NCI-H1436 (cell line): ENCODE measurements around the gene FLNC.

ENCODE experiments used
- DNase-seq: peaks from one replicate; lab custom pipeline; 2025; lab: John Stamatoyannopoulos, UW

FLNC gene

DNA sequence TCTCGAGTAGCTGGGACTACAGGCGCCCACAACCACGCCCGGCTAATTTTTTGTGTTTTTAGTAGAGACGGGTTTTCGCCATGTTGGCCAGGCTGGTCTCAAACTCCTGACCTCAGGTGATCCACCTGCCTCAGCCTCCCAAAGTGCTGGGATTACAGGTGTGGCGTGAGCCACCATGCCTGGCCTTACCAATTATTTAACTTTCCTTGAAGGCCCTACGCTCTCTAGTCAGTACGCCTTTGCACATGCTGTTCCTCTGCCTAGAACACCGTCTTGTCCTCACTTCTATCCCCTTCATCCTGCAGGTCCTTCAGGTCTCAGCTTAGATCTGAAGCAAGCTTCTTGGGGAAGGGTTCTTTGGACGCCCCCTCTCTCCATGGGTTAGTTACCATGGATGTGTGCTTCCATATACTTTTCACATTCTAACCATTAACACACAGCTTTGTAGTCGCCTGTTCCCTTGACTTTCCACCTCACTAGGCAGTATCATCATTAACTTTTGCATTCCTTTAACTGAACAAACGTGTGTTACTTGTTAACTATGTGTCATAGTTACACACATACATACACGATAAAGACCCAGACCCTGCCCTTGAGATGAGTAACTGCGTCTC lies 31.9 kb downstream of the FLNC start:
- no peak for DNase-seq

DNA sequence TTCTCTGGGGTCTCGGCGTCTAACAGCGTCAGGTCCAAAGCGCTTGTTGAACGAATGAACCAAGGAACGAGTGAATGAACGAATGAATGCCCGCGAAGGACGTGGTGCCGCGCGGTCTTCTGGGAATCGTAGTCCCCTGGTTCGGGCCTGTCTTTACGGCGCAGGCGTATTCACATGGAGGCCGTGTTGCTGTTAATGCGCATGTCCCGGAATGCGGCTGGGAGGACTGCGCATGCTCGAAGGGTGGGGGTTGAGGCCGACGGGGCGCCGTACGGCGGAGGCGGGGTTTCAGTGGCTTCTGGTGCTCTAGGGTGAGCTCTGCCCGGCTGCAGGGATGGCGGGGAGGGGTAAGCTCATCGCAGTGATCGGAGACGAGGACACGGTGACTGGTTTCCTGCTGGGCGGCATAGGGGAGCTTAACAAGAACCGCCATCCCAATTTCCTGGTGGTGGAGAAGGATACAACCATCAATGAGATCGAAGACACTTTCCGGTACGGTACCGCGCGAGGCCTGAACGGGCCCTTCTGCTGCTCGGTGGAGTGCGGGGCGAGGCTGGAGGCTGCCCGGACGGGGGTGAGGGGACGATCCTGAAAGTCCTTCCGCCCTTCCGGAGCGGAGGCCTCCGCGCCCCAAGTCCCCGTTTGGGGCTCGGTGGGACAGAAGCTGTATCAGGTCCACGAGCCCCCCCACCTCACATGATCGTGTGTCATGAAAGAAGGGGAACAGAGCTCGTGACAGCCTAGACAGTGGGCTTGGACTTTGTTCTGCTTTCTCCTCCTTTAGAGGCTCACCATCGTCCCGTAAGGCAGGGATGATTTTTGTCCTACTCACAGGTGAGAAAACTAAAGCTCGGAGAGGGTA lies 32.6 kb downstream of the FLNC start, which contains the start of gene ATP6V1F:
TSS of gene ATP6V1F (plus strand) at position 286 of the 862 bp plus-strand sequence. CDS start at position 335, 49 bp downstream.
- peak; percentile 96 for DNase-seq

DNA sequence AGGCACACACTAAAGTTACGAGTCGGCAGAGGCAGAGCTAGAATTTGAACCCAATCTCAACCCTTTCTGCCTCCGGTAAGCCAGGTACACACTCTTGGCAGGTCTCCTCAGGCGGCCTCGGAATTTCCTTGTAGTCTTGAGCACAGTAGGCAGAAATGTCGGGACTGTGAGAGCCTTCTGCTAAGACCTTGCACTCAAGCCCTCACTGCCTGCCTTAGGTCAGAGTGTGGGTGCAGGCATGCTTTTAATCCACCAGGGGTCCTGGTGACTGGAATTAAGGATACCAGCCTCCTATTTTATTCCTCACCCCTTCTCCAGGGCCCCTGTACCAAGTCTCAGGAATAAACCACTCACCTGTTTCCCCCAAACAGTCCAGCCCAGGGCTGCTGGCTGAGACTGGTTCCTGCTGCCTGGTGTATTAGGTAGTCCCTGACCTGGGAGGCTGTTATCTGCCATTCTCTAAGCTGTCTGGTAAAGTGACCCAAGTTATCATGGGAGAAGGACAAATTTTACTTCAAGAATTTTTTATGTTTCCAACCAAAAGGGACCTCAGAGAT lies 33.3 kb downstream of the FLNC start:
- DNase-seq: peak; percentile 24

DNA sequence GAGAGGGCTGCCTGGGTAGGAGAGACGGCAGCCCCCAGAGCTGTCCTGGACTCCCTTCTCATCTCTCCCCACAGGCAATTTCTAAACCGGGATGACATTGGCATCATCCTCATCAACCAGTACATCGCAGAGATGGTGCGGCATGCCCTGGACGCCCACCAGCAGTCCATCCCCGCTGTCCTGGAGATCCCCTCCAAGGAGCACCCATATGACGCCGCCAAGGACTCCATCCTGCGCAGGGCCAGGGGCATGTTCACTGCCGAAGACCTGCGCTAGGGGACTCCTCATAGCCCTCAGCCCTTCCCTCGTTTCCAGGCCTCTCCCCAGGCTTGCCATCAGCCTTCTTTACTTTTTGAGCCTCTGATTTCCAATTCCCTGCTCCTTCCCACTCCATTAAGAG lies 35.1 kb downstream of the FLNC start:
- no peak for DNase-seq

DNA sequence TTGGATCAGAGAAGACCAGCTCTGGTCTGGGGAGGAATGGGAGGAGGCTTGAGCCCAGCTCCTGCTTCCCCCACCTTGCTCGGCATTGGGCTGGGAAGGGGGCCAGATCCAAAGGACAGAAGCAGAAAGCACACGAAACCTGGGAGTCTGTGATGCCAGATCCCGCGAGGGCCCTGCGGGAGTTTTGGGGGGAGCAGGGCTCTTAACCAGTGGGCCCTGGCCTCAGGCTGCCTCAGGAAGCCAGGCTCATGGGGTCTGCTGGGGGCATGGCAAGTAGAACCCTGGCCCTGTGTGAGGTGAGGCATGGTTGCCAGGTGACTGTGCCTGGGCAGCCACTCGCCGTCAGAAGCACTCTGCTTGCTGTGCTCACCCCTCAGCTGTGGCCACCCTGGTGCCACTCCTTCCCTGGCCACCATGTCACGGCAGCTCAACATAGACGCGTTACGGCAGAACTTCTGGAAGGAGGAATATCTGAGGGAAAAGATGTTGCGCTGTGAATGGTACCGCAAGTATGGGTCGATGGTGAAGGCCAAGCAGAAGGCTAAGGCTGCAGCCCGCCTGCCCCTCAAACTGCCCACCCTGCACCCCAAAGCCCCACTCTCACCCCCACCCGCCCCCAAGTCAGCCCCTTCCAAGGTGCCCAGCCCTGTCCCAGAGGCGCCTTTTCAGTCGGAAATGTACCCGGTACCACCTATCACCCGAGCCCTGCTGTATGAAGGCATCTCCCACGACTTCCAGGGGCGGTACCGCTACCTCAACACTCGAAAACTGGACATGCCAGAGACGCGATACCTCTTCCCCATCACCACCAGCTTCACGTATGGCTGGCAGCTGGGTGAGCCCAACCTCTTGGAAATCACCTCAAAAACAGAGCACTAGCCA lies 36.0 kb downstream of the FLNC start:
- no peak for DNase-seq

DNA sequence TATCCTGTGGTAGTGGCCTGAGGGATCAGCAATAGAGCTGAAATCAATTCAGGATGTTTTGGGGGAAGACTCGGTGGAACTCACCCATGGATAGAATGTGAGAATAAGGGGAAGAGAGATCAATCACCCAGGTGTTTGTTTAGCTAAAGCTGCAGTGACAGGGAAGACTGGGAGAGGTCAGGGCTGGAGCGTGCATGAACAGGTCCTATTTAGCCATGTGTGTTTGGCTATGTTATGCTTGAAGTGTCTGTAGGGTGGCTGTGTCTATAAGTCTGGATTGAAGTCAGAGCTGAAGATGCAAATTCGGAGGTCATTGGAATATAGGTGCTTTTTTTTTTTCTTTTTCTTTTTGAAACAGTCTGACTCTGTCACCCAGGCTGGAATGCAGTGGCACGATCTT lies 37.0 kb downstream of the FLNC start:
- DNase-seq: no peak

DNA sequence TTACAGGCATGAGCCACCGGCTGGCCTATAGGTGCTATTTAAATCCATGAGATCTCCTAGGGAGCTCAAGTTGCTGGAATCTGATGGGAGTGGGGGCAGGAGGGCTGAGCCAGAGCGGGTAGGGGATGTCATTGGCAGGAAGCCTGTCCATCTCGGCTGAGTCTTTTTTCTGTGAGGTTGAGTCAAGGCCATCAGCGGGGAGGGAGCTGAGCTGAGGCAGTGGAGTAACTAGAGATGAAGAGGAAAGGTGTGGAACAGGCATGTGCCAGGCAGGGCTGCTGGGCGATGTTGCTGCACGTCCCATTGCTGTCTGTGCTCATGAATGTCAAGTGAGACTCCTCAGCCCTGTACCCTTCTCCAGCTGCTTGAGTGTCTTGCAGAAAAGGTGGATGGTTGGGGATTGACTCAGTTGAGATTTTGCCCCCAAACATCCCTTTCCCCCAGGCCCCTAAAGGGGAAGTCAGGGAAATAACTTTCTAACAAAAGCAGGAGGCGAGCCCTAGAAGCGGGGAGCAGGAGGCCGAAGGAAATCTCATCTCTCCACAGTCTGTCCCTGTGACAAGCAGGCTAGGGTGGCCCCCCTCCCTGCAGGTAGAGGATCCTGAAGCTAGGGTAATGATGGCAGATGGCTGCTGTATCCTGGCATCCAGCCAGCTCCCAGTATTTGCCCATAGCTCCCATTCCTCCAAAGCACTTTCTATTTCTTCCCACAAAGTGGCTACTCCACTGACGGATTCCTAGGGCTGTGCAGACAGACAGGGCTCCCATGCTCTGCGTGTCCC lies 37.8 kb downstream of the FLNC start:
- no peak for DNase-seq

DNA sequence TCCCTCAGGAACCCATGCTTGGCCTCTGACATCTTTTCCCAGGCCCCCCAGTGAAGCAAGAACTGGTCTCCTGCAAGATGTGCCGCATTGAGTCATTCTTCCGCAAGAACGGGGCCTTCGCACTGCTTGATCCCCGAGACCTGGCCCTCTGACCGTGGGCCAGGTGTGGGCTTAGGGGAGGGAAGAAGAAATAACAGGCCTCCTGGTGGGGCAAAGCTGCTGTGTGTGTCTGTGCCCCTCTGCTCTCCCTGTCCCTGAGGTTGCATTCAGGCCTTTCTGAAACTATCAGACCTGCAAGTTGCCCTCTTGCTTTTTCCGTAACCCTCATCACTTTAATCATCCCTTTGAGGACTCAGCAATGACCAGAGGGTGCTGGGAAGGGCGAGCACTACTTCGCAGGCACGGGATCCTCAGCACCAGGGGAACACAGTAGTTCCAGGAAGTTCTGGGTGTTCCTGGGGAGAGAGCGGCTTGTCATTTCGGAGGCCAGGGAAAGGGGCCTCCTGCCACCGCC lies 38.5 kb downstream of the FLNC start:
- DNase-seq: no peak

DNA sequence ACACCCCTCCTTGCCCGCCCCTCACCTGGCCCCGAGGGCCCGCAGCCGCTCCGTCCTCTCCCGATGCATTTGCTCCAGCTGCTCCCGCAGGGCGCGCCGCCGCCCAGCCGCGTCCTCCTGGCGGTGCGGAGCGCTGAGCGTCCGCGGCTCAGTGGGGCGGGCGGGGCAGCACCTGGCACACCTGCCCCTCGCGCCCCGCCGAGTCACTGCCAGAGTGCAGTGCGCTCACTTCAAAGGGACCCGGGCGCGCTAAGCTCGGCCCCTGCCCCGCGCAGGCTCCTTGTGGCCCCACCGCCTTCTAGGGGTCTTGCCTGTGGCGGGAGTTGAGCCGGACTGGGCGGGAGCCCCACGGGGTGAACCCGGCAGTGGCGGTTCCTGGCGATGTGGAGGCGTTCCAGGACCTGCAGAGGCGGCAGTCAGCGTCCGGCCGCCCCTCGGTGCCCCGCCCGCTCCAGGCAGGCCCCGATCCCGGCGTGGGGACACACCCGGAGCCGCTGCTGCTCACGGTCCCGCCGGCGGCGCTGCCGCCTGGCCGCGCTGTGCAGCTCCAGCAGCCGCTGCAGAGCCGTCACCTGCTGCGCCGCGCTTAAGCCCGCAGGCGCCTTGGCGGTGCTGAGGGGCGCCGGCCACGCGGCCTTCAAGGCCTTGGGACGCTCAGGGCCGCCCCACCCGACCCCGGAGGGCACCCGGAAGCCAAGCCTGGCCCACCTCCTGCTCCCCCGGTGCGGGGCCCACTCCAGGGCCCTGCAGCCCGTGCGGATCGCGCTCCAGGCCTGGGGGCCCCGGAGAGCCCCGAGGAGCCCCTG lies 39.1 kb downstream of the FLNC start:
- DNase-seq: no peak

DNA sequence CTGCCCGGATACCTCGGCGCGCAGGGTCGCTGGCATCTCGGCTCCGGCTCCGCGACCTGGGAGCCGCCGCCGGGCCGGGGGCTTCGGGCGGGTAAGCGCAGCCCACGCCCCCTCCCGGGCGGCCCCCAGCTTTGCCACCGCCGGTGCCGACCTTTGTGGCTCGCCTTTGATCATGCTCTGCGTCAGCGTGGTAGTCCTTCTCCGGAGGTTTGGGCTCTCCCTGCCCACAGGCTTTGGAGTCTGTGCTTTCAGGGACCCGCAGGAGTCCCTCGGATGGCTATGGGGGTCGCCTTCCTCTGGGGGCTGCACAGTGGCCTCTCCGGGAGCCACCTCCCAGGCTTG lies 39.7 kb downstream of the FLNC start:
- DNase-seq: no peak

DNA sequence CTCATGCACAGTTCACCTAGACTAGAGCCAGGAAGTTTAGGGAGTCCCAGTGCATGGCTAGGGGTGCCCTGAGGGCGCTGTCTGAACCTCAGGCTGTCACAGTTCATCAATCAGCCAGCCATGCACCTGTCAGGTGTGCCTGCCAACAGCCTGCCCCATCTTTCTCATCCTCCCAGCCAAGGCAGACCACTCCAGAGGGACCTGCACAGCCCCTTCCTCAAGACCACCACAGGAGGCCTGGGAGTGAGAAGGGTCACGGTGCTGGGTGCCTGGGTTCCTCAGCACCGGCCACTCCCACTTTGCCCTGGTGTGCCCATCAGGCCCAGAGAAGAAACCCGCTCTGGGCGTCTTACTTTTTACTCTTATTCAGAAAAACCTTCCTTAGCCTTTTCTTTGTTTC lies 40.8 kb downstream of the FLNC start:
- no peak for DNase-seq

DNA sequence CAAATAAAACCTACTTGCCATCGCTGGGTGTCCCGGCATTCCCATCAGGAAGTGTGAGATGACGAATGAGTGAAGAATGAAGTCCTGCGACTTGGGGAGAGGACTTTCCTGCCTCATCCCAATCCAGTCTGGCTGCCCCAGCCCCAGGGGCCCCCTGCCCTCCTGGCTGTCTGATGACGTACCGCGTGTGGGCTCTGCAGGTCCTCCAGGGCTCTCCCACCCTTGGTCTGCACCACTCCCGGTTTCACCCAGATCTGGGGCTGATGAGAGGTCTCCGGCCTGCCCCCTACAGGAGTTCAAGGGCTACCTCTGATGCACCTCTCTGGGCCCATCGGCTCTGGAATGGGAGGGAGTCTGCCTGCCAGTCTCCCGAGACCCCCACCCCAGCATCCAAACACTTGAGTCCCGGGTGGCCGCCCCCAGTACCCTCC lies 42.2 kb downstream of the FLNC start:
- DNase-seq: no peak

DNA sequence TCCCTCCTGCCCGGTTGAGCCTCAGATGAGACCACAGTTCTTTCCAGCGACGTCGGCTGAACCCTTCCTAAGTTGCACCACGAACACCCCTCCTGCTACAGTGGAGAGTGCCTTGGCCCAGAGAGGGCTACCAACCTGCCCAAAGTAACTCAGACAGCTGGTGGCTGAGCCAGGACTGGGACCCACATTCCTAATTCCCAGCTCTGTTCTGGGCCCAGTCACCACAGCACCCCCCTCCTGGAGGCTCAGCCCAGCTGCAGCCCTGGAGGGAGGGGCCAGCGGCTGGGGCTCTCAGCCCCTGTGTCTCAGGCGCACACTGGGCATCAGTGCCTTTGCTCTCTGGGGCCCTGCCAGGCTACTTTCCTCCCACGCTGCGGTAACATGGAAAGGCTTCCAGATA lies 43.0 kb downstream of the FLNC start:
- DNase-seq: no peak

DNA sequence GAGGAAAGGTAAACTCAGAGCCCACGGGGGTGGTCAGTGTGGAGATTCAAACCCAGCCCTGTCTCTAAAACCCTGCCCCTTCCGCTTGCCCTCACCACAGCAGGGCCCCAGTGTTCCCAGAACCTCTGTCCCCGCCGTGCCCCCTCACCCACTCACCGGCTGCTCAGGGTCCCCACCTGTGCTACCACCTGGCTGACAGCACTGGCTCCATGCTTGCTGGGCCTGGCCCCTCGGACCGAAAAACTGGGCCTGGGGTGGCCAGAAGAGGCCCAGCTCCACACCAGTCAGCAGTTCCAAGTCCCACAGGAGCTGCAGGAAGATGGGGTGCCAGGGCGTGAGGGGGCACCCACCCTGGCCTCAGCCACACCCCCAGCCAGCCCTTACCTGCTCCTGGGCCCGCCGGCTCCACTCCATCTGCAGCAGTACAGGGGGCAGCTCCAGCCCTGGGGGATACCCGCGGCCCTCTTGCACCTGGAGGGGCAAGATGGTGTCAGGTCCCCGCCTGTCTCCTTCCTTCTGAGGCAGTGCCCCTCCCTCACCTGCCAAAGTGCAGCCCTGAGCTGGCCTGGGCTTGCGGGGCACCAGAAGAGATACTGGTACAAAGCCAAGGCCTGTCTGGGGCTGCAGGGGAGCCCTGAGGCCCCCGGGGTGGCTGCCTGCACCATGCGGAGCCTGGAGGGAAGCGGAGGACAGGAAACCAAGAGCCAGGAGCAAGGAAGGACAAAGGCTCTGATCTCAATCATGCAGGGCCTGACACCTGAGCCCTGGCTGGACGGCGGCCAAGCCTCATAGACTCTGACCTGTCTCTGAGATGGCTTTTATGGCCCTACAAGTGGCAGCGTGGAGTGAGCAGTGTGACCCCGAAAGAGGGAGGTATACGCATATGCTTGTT lies 44.2 kb downstream of the FLNC start:
- DNase-seq: no peak

DNA sequence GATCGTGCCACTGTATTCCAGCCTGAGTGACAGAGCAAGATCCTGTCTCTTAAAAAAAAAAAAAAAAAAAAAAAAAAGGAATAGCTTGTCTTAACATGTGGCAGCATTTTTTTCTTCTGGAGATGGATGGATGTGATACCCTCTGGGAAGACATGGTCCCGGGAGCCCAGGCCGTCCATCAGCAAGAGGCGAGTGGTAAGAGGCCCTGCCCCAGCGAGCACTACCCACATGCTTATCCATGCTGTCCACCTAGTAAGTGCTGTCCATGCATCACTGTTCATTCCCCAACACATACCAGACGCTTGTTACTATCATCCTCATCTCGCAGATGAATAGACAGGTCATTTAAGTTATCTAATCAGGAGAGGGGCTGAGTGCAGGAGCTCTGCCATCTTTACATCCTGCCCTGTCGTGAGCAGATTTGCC lies 45.3 kb downstream of the FLNC start:
- DNase-seq: no peak

DNA sequence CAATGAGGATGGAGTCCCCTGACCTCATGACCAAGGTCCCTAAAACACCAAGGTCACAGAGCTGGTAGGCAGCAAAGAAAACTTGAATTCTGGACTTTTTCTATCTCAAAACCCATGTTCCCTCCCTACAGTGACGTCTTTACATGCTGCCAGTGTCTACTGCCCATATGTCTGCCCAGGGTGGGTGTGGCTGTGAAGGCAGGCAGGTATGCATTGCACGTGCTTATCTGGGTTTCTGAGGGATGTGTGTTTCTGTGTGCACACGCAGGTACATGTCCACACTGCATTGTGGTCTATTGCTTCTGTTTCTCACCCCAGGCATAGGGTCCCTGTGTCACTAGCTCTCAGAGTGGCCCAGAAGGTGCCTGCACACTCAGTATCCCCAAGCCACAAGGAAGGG lies 45.9 kb downstream of the FLNC start:
- no peak for DNase-seq

DNA sequence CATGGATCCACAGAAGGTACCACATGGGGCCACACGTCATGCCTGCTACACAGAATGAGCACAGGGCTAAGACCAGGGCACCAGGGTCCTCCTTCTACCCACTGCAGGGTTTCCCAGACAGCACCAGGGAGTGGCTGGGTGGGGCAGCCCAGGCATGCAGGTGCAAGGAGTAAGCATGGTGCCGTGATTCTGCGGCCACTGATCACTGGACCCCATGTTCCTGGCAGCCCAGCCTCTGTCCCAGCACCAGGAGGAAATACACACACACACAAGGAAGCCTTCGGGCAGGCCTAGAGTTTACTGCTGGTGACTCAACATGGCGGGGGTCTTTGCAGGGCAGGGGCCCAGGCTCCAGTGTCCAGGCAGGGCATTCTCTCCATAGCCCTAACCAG lies 46.4 kb downstream of the FLNC start:
- no peak for DNase-seq

DNA sequence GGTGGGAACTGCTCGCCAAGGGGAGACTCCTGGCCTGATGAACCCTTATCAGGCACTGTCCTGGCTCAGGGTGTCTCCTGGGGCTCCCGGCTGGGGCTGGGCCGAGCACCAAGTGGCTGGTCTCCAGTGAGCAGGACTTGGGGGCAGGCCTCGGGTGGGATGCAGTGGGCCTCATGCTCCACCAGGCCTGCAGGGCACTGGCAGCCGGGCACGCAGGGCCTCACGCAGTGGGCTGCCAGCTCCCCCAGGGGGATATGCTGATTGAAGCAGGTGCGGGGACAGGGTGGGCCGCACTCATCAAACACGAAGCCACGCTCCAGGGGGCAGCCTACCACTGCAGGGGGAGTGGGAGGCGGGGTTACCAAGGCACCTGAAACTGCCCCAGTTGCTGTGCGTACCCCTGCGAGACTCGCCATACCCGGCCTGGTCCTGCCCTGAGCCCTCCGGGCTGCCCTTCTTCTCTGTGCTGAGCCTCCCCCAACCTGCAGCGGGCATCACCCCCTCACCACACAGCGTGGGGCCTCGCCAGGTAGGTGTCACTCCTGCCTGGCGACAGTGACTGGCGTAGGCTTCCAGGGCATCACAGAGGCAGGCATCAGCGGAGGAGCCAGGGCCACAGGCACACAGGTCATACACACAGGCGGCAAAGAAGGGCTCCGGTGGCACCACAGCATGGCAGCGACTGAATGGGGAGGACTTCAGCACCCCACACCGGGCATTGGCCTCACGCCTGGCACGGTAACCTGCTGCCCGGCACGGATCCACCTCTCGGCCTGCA lies 47.0 kb downstream of the FLNC start:
- DNase-seq: no peak

DNA sequence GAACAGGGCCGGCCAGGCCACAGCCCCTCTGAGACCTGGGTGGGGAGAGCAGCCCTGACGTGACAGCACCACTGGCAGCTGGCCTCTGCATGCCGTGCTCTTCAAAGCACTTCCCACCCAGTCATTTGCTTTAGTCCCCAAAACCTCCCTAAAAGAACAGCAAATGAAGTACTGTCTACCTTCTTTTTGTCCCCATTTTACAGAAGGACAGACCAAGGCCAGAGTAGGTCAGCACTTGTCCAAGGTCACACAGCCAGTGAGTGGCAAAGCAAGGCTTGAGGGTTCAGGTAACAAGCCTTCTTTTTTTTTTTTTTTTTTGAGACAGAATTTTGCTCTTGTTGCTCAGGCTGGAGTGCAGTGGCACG lies 47.5 kb downstream of the FLNC start:
- no peak for DNase-seq
